Measurements from ENCODE around the gene LIF.
A peak's percentile ranks its signal among the peaks of the same experiment; 100 is the strongest.

Gene LIF

GRCh38 chr22:30190574-30190973 is 56.0 kb downstream of the LIF start:
- no peak for DNase-seq
- Mint-ChIP-seq H3K27ac (peak overlapping the region in 1 of 2 donors; percentile 94), H3K4me1 (peaks cover 94% of the 10 kb centered on the region), H3K27me3 (no peaks in the 10 kb centered on the region), H3K9me3 (peaks cover 0 to 4% of the 10 kb centered on the region in 2 donors), H3K4me3 (peak overlapping the region; percentile 34 to 53)
- no peak for ATAC-seq
